Fibroblast of skin of back (primary cell): ENCODE measurements around the gene CLEC5A. TPM values are rescaled to one million over a fixed set of nuclear protein-coding genes. Genes with fewer than 3 reads are reported as not detected.
"Not testable (repeated sequence)": the region's sequence is repeated elsewhere in the genome, so short reads cannot be mapped to it uniquely, and the experiment has no call there.

Experiments used
- DNase-seq: peaks from one replicate; pipeline ENCODE4 v3.0.0-alpha.2; 2013
- polyA plus RNA-seq, 2 experiments: library from polyadenylated mRNA; unstranded; fragments of 120-200 nt; gene quantifications; one replicate each; pipeline ENCODE4 v1.2.1, GENCODE V29; 2013; ENCODE audit not compliant: insufficient read length in 2 of 2

Gene CLEC5A
- not detected for polyA plus RNA-seq (2013, experiment 1 of 2; ENCODE audit: insufficient read length)
- polyA plus RNA-seq (2013, experiment 2 of 2; ENCODE audit: insufficient read length) = not detected

DNA sequence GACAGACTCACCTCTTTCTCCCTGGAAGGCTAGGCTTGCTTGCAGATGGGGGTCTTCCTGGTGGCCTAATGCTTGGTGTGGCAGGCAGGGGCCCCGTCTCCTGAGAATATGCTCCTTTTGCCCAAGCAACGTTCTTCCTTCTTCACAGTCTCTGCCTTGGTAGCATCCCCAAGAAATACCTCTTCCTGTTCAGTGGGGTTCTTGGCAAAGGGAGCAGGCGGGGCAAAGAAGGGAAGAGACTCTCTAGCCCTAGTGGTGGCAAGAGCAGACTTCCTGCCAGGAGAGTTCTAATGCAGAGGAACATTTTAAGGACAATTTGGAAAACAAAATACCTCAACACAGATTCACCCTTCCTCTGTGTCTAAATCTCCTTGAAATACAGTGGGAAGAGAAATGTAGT, at the start of gene CLEC5A:
Gene CLEC5A (minus strand): TSS at position 179 of the 400 bp plus-strand sequence. CDS start 682 bp downstream, outside the sequence.
- no peak for DNase-seq

- no peak for DNase-seq
Measured at GRCh38 chr7:141993354-141993753, 46.6 kb upstream of the CLEC5A start.

DNA sequence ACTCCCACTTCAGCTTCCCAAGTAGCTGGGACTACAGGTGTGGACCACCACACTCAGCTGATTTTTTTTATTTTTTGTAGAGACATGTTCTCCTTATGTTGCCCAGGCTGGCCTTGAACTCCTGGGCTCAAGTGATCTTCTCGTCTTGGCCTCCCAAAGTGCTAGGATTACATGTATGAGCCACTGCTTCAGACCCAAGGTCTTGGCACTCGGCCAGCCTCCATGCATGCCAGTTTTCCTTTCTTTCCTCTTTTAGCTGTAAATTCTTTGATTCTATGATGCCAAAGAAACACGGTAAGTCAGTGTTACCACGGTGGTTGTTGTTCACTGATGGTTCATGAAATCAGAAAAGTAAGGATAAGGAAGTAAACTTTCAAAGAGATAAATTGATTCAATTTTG, 45.9 kb upstream of the CLEC5A start:
- no peak for DNase-seq

- DNase-seq = no peak
Measured at GRCh38 chr7:141992156-141992555, 45.4 kb upstream of the CLEC5A start.

- DNase-seq = no peak
Measured at GRCh38 chr7:141991140-141991539, 44.4 kb upstream of the CLEC5A start.

DNA sequence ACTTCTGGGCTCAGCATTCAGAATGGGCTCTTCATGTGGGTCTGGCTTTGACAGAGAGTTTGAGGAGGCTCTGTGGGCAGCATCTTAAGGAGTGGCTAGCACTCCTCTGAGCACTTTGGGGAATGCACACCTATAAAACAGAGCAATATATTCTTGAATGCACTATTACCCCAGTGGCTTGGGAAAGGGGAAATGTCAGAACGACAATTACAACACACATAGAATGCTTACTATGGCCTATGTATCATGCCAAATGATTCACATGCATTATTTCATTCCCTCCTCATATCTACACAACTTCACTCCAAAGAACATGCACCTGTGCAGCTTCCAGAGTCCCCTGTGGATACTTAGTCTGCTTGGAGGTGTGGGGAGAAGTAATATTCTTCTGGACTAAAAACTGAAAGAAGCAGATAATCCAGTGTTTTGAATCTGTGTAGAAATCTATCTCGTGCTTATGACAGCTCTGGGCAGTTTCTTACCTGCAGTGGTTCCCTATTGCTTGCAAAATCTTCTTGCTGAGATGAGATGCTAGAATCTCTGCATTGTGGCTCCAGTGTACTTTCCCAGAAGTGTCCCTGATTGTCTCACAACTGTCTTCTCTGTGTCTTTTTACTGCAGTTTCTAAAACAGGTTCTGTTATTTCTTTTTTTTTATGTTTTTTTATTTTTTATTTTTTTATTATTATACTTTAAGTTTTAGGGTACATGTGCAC, 43.4 kb upstream of the CLEC5A start:
- no peak for DNase-seq

DNA sequence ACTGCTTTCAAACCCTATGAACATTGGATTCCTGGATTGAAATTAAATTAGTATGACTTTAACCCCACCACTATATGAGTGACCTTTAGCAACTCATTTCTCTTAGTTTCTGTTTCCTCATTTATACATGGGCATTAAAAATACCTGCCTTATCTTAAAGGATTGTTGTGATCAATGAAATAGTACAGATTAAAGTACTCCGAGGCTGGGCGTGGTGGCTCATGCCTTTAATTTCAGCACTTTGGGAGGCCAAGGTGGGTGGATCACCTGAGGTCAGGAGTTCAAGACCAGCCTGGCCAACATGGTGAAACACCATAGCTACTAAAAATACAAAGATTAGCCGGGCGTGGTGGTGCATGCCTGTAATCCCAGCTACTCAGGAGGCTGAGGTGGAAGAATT, 41.0 kb upstream of the CLEC5A start:
- DNase-seq = not testable (repeated sequence)

DNA sequence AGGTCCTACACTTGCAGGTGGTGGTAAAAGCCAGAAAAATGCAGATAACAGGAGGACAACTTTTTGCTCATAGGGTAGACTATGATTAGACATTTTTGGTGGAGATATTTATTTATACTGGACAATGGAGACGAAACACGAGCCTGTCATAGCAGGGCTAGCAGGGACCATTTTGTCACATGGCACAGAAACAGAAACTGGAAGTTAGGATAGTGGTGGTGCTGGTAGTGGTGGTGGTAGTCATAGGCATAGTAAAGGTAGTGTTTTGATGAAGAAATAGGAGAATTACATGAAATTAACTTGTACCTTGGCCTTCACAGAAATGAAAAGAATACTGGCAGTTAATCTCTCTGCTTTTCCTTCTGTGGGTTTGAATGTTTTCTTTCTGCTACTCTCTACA, 40.1 kb upstream of the CLEC5A start:
- no peak for DNase-seq

- DNase-seq = not testable (repeated sequence)
Measured at GRCh38 chr7:141985926-141986325, 39.2 kb upstream of the CLEC5A start.

DNA sequence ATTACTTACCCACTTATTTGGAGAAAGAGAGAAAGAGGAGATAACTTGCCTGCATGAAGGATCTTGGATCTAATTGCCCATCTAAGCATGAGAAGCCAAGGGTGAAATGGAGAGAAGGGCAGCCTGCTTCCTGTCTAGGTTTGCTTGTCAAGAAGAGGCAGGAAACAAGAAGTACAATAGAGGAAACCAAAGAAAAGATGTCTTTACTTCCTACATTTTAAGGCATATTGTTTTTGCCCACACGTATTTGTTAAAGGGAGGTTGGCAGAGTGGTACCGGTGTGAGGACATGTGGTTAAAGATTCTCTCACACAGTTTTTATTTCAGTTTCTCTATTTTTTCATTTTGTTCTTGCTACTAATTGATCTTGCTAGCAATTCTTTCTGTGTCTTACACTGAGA, 32.8 kb upstream of the CLEC5A start:
- DNase-seq = no peak

- no peak for DNase-seq
Measured at GRCh38 chr7:141978351-141978750, 31.6 kb upstream of the CLEC5A start.

GRCh38 chr7:141976524-141977245, 29.9 kb upstream of the CLEC5A start:
- no peak for DNase-seq

GRCh38 chr7:141975806-141976523, 29.2 kb upstream of the CLEC5A start:
- DNase-seq = peak; percentile 58

- DNase-seq = peak; percentile 3
Measured at GRCh38 chr7:141974831-141975230, 28.1 kb upstream of the CLEC5A start.

DNA sequence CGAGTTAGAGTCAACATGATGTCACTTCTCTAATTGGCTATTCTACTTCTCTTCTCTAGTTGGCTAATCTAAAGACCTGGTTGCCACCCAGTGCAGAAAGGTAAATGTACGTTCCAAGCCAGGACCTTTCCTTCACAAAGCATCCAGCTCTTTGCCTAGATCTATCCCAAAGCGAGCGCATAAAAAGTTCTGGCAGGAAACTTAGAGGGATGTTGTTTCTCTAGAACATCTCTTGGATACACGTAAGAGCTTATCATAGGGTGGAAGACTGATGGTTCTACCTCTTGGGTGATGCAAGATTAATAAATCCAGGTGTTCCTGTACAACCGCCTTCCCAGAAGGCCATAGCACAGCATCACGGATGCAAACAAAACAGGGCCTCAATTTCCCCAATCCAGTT, 26.9 kb upstream of the CLEC5A start, which contains the start of gene TAS2R38:
Gene TAS2R38 (minus strand): TSS at position 101 of the 400 bp plus-strand sequence. CDS start 84 bp downstream, at position 17.
- DNase-seq = no peak

- no peak for DNase-seq
Measured at GRCh38 chr7:141960687-141961422, 14.1 kb upstream of the CLEC5A start.

DNA sequence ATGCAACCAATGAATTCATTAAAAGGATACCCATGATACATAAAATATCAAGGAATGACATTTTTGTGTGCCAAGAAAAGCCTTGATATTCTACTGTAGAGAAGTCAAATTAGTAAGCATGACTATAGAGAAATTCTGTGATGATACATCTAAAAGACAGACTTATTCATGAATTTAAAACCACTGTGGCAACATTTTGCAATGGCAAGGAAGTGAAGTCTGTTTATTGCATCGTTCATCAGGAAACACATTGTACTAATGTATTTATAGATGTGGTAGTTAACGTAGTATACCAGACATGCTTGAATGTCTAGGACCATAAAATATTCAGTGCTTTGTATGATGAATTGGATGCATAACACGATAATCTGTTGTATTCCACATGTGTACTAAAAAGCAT, 9.3 kb upstream of the CLEC5A start:
- no peak for DNase-seq

- DNase-seq = no peak
Measured at GRCh38 chr7:141954334-141954733, 7.6 kb upstream of the CLEC5A start.

GRCh38 chr7:141952461-141952860, 5.7 kb upstream of the CLEC5A start:
- DNase-seq = no peak

DNA sequence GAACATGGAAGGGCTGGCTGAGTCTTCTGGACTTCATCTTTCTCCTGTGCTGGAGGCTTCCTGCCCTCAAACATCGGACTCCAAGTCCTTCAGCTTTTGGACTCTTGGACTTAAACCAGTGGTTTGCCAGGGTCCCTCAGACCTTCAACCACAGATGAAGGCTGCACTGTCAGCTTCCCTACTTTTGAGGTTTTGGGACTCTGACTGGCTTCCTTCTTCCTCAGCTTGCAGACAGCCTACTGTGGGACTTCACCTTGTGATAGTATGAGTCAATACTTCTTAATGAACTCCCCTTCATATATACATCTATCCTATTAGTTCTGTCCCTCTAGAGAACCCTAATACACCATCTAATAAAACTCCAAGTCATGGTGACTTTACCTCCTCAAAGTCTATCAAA, 4.0 kb upstream of the CLEC5A start:
- no peak for DNase-seq

DNA sequence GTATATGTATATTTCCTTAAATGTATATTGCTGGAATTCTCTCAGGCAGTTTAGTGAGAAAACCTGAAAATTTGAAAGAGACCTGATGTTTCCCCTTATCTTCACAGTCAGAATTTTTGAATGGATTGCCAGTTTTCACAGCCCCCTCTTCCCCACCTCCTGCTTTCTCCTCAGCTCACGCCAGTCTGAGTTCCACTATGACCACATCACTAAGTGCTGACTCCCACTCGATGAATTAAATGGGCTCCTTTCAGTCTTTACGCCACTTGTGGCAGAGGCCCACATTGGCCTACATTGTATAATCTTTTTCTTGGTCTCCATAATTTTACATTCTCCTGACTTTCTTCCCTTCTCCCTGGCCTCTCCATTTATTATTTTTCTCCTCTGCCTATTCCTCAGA, 3.1 kb upstream of the CLEC5A start:
- no peak for DNase-seq

- DNase-seq = no peak
Measured at GRCh38 chr7:141949451-141949850, 2.7 kb upstream of the CLEC5A start.
